ENCODE data around the gene PDZD4.

Gene PDZD4

GRCh38 chrX:153829799-153830639, at the start of gene PDZD4:
Gene PDZD4, minus strand, starts transcription at chrX:153830544. Its CDS starts 246 bp downstream, at chrX:153830298.
- Mint-ChIP-seq H3K36me3 (ENCODE audit: low read depth) (no peaks in the 10 kb centered on the region), H3K27me3 (peaks cover 52% of the 10 kb centered on the region), H3K4me3 (peak within 1 kb of the TSS; percentile 47), H3K9me3 (no peaks in the 10 kb centered on the region), H3K27ac (no peak within 1 kb of the TSS), H3K4me1 (ENCODE audit: low read depth) (peaks cover 10% of the 10 kb centered on the region)
- DNase-seq: no peak

GRCh38 chrX:153879741-153880439, 49.5 kb upstream of the PDZD4 start:
- Mint-ChIP-seq H3K27ac (no peak overlapping the region), H3K9me3 (peaks cover 2% of the 10 kb centered on the region), H3K4me1 (ENCODE audit: low read depth) (peaks cover 22% of the 10 kb centered on the region), H3K27me3 (peaks cover 82% of the 10 kb centered on the region), H3K36me3 (ENCODE audit: low read depth) (no peaks in the 10 kb centered on the region), H3K4me3 (no peak overlapping the region)
- no peak for DNase-seq

GRCh38 chrX:153878969-153879653, 48.8 kb upstream of the PDZD4 start:
- Mint-ChIP-seq H3K4me3 (peak overlapping the region; percentile 30), H3K4me1 (ENCODE audit: low read depth) (peaks cover 22% of the 10 kb centered on the region), H3K27me3 (peaks cover 82% of the 10 kb centered on the region), H3K27ac (no peak overlapping the region), H3K36me3 (ENCODE audit: low read depth) (no peaks in the 10 kb centered on the region), H3K9me3 (peaks cover 4% of the 10 kb centered on the region)
- peak; percentile 39 for DNase-seq

- Mint-ChIP-seq H3K9me3 (peaks cover 4% of the 10 kb centered on the region), H3K27me3 (peaks cover 78% of the 10 kb centered on the region), H3K27ac (no peak overlapping the region), H3K4me1 (ENCODE audit: low read depth) (peaks cover 22% of the 10 kb centered on the region), H3K4me3 (no peak overlapping the region), H3K36me3 (ENCODE audit: low read depth) (no peaks in the 10 kb centered on the region)
- no peak for DNase-seq
These were observed 48.0 kb upstream of the PDZD4 start for GRCh38 chrX:153878345-153878744.

- no peak overlapping the region for H3K4me3 Mint-ChIP-seq
- peaks cover 22% of the 10 kb centered on the region for H3K4me1 Mint-ChIP-seq (ENCODE audit: low read depth)
- no peaks in the 10 kb centered on the region for H3K36me3 Mint-ChIP-seq (ENCODE audit: low read depth)
- peaks cover 4% of the 10 kb centered on the region for H3K9me3 Mint-ChIP-seq
- no peak overlapping the region for H3K27ac Mint-ChIP-seq
- peaks cover 78% of the 10 kb centered on the region for H3K27me3 Mint-ChIP-seq
- no peak for DNase-seq
These were observed 47.4 kb upstream of the PDZD4 start for GRCh38 chrX:153877571-153878261.

GRCh38 chrX:153876112-153876491, 45.8 kb upstream of the PDZD4 start:
- H3K27ac Mint-ChIP-seq: no peak overlapping the region
- H3K4me3 Mint-ChIP-seq: no peak overlapping the region

GRCh38 chrX:153875391-153876111, 45.2 kb upstream of the PDZD4 start:
- Mint-ChIP-seq H3K4me1 (ENCODE audit: low read depth) (peaks cover 22% of the 10 kb centered on the region), H3K9me3 (peaks cover 4% of the 10 kb centered on the region), H3K27ac (no peak overlapping the region), H3K4me3 (no peak overlapping the region), H3K27me3 (peaks cover 76% of the 10 kb centered on the region), H3K36me3 (ENCODE audit: low read depth) (no peaks in the 10 kb centered on the region)
- peak; percentile 81 for DNase-seq

More at GRCh38 chrX:153876112-153876491, 45.8 kb upstream of the PDZD4 start:
- H3K4me1 Mint-ChIP-seq (ENCODE audit: low read depth): peaks cover 22% of the 10 kb centered on the region
- no peaks in the 10 kb centered on the region for H3K36me3 Mint-ChIP-seq (ENCODE audit: low read depth)
- no peak for DNase-seq
- H3K27me3 Mint-ChIP-seq: peaks cover 78% of the 10 kb centered on the region
- peaks cover 4% of the 10 kb centered on the region for H3K9me3 Mint-ChIP-seq

GRCh38 chrX:153874366-153875125, 44.2 kb upstream of the PDZD4 start:
- H3K9me3 Mint-ChIP-seq: peaks cover 4% of the 10 kb centered on the region
- H3K27me3 Mint-ChIP-seq: peaks cover 70% of the 10 kb centered on the region
- no peak overlapping the region for H3K4me3 Mint-ChIP-seq
- H3K36me3 Mint-ChIP-seq (ENCODE audit: low read depth): no peaks in the 10 kb centered on the region
- no peak for DNase-seq
- H3K27ac Mint-ChIP-seq: no peak overlapping the region
- peaks cover 22% of the 10 kb centered on the region for H3K4me1 Mint-ChIP-seq (ENCODE audit: low read depth)

GRCh38 chrX:153874085-153874365, 43.7 kb upstream of the PDZD4 start:
- no peak overlapping the region for H3K4me3 Mint-ChIP-seq
- DNase-seq: no peak
- H3K27me3 Mint-ChIP-seq: peaks cover 68% of the 10 kb centered on the region
- H3K4me1 Mint-ChIP-seq (ENCODE audit: low read depth): peaks cover 17% of the 10 kb centered on the region
- no peak overlapping the region for H3K27ac Mint-ChIP-seq
- H3K36me3 Mint-ChIP-seq (ENCODE audit: low read depth): no peaks in the 10 kb centered on the region
- peaks cover 4% of the 10 kb centered on the region for H3K9me3 Mint-ChIP-seq

- H3K9me3 Mint-ChIP-seq: peaks cover 4% of the 10 kb centered on the region
- no peak overlapping the region for H3K4me3 Mint-ChIP-seq
- no peak for DNase-seq
- peaks cover 12% of the 10 kb centered on the region for H3K4me1 Mint-ChIP-seq (ENCODE audit: low read depth)
- H3K27ac Mint-ChIP-seq: no peak overlapping the region
- no peaks in the 10 kb centered on the region for H3K36me3 Mint-ChIP-seq (ENCODE audit: low read depth)
- peaks cover 67% of the 10 kb centered on the region for H3K27me3 Mint-ChIP-seq
These were observed 43.1 kb upstream of the PDZD4 start for GRCh38 chrX:153873282-153874084.

- Mint-ChIP-seq H3K4me3 (no peak overlapping the region), H3K4me1 (ENCODE audit: low read depth) (peaks cover 2% of the 10 kb centered on the region), H3K9me3 (peaks cover 4% of the 10 kb centered on the region)
These were observed 41.9 kb upstream of the PDZD4 start for GRCh38 chrX:153871946-153872878.

GRCh38 chrX:153871451-153871850, 41.1 kb upstream of the PDZD4 start:
- Mint-ChIP-seq H3K27ac (no peak overlapping the region), H3K9me3 (peaks cover 4% of the 10 kb centered on the region), H3K36me3 (ENCODE audit: low read depth) (no peaks in the 10 kb centered on the region), H3K27me3 (peaks cover 60% of the 10 kb centered on the region), H3K4me3 (no peak overlapping the region), H3K4me1 (ENCODE audit: low read depth) (peaks cover 2% of the 10 kb centered on the region)
- DNase-seq: no peak

More at GRCh38 chrX:153871946-153872878, 41.9 kb upstream of the PDZD4 start:
- Mint-ChIP-seq H3K27me3 (peaks cover 61% of the 10 kb centered on the region), H3K27ac (no peak overlapping the region), H3K36me3 (ENCODE audit: low read depth) (no peaks in the 10 kb centered on the region)
- no peak for DNase-seq
